Measurements from ENCODE around the gene PCDHGA9.

GRCh38 chr5:141355641-141356040 is 46.9 kb upstream of the PCDHGA9 start:
- TF ChIP-seq CTCF (conservative IDR thresholded peaks at IDR 0.05; ENCODE audit: low read depth, low read length) (no peak), EZH2phosphoT487 (IDR thresholded peaks at IDR 0.05; ENCODE audit: borderline replicate concordance, low read length) (no peak), EZH2 (IDR thresholded peaks at IDR 0.05; ENCODE audit: low read length, unreplicated experiment) (no peak)

Measured in PC-3 (cell line).